Nephron (organoid): ENCODE data around the gene BORCS5.
A peak's percentile ranks its signal among the peaks of the same experiment; 100 is the strongest.

ENCODE experiments used
- H3K27ac Mint-ChIP-seq, 3 experiments: 2 replicates each; pipeline ENCODE4 v1.8.0; 2020; ENCODE audit warnings: mixed read lengths in 3 of 3, mild to moderate bottlenecking in 2 of 3, moderate library complexity in 1 of 3
- H3K27me3 Mint-ChIP-seq: 2 replicates; pipeline ENCODE4 v1.8.0; 2021; ENCODE audit warnings: low read depth, mild to moderate bottlenecking, moderate library complexity, mixed read lengths
- H3K36me3 Mint-ChIP-seq: 2 replicates; pipeline ENCODE4 v1.8.0; 2020; ENCODE audit warnings: low read depth, mixed read lengths
- H3K4me1 Mint-ChIP-seq: 2 replicates; pipeline ENCODE4 v1.8.0; 2020; ENCODE audit warnings: mixed read lengths
- H3K4me3 Mint-ChIP-seq, 3 experiments: 2 replicates each; pipeline ENCODE4 v1.8.0; 2020; ENCODE audit warnings: mild to moderate bottlenecking in 3 of 3, mixed read lengths in 3 of 3, moderate library complexity in 2 of 3
- H3K9me3 Mint-ChIP-seq: 2 replicates; pipeline ENCODE4 v1.8.0; 2020; ENCODE audit warnings: mixed read lengths
- TF ChIP-seq, protein P1 (sequence below), 3 experiments: fragments of 200-600 bp; sonication (generic); IDR thresholded peaks; one replicate each; pipeline ENCODE4 v1.5.0; 2021; ENCODE audit warnings: antibody characterized with exemption in 3 of 3; ENCODE audit not compliant: unreplicated experiment in 3 of 3

Gene BORCS5

DNA sequence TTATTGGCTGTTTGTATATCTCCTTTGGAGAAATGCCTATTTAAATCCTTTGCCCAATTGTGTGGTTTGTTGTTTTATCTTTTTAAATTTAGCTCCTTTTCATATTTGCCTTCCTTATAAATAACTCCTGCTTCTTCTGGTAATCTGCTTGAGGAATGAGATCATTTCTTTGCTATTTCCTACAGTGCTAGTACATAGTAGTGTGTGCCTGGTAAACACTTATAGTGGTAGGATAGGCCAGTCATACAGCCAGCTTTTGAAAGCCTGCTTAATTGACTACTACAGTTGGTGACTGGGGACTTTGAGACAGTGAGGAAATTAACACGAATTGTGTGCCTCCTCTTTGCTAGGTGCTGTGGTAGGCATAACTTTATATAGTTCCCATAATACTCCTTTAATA, 68.7 kb downstream of the BORCS5 start:
- H3K27ac Mint-ChIP-seq: no peak overlapping the region
- H3K36me3 Mint-ChIP-seq: peaks cover 41% of the 10 kb centered on the region
- TF ChIP-seq, protein P1, sequence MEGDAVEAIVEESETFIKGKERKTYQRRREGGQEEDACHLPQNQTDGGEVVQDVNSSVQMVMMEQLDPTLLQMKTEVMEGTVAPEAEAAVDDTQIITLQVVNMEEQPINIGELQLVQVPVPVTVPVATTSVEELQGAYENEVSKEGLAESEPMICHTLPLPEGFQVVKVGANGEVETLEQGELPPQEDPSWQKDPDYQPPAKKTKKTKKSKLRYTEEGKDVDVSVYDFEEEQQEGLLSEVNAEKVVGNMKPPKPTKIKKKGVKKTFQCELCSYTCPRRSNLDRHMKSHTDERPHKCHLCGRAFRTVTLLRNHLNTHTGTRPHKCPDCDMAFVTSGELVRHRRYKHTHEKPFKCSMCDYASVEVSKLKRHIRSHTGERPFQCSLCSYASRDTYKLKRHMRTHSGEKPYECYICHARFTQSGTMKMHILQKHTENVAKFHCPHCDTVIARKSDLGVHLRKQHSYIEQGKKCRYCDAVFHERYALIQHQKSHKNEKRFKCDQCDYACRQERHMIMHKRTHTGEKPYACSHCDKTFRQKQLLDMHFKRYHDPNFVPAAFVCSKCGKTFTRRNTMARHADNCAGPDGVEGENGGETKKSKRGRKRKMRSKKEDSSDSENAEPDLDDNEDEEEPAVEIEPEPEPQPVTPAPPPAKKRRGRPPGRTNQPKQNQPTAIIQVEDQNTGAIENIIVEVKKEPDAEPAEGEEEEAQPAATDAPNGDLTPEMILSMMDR (IDR thresholded peaks at IDR 0.05; ENCODE audit: unreplicated experiment in 3 of 3): no peak
- H3K9me3 Mint-ChIP-seq: peaks cover 44% of the 10 kb centered on the region
- H3K4me1 Mint-ChIP-seq: no peaks in the 10 kb centered on the region
- H3K4me3 Mint-ChIP-seq: no peak overlapping the region
- no peaks in the 10 kb centered on the region for H3K27me3 Mint-ChIP-seq

DNA sequence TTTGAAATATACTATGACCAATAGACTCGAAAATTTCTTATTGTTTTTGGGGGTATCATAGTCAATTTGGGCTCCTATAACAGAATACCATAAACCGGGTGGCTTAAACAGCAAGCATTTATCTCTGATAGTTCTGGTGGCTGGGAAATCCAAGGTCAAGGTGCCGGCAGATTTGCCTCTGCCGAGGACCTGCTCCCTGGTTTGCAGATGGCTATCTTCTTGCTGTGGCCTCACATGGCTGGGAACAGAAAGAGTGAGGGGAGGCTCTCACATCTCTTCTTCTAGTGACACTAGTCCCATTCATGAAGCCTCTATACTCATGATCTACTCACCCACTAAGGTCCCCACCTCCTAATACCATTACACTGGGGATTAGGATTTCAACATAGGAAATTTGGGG, 70.7 kb downstream of the BORCS5 start:
- TF ChIP-seq, protein P1 (IDR thresholded peaks at IDR 0.05; ENCODE audit: unreplicated experiment in 3 of 3): no peak
- peaks cover 25% of the 10 kb centered on the region for H3K9me3 Mint-ChIP-seq
- H3K27ac Mint-ChIP-seq: no peak overlapping the region
- H3K4me1 Mint-ChIP-seq: peaks cover 6% of the 10 kb centered on the region
- H3K36me3 Mint-ChIP-seq: peaks cover 25% of the 10 kb centered on the region
- no peak overlapping the region for H3K4me3 Mint-ChIP-seq
- H3K27me3 Mint-ChIP-seq: no peaks in the 10 kb centered on the region

DNA sequence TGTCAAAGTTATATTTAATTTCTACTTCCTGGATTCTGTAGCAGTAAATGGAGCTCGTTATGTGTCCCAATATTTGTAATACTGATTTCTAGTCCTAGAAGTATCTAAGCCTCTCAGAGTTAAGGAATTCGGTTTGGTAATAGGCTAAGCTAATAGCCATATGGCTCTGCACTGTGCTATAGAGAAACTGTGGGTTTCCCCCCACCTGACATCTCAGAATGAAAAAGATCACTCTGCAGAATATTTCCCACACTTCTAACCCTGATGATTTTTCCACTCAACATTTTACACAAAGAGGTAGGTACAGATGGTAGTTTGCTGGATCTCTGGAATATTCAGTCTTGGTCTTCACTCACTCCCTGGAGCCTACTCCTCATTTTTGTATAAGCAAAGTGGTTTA, 71.2 kb downstream of the BORCS5 start:
- H3K27ac Mint-ChIP-seq: no peak overlapping the region
- no peak overlapping the region for H3K4me3 Mint-ChIP-seq
- TF ChIP-seq, protein P1 (IDR thresholded peaks at IDR 0.05; ENCODE audit: unreplicated experiment in 3 of 3): no peak
- H3K27me3 Mint-ChIP-seq: no peaks in the 10 kb centered on the region
- H3K36me3 Mint-ChIP-seq: peaks cover 25% of the 10 kb centered on the region
- peaks cover 23% of the 10 kb centered on the region for H3K9me3 Mint-ChIP-seq
- peaks cover 10% of the 10 kb centered on the region for H3K4me1 Mint-ChIP-seq

DNA sequence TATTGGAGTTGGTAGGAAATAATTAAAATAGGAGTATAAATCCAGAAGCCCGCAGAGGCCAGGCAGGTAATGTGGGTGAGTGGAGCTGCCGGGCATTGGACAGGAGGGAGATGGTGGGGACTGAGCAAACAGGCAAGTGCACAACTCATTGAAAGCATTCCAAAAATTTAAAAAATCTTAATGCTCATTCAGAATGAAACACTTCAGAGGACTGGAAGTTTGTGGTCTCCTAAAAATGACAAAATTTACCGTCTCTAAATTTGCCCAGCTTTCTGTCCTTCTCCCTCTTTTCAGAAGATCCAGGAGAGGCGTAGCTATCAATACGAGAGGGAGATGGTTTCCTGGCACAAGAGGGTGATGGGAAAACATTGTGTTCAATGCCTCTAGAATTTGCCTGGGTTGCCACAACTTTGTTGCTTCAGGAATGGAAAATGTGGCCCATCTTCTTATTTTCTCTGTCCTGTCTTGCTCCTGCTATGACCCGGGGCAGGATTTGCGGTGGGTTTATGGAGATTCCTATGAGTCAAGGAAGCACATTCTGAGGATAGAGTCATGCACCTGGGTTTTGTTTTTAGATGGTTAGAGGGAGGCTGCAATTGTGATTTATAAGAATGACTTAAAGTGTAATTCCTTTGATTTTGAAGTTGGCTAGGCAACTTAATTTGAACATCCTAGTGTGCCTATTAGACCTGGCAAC, 72.2 kb downstream of the BORCS5 start:
- Mint-ChIP-seq H3K27ac (no peak overlapping the region), H3K27me3 (no peaks in the 10 kb centered on the region), H3K4me1 (peaks cover 19% of the 10 kb centered on the region), H3K9me3 (peaks cover 12% of the 10 kb centered on the region), H3K36me3 (peaks cover 16% of the 10 kb centered on the region), H3K4me3 (no peak overlapping the region)
- TF ChIP-seq, protein P1 (IDR thresholded peaks at IDR 0.05; ENCODE audit: unreplicated experiment in 3 of 3): no peak

DNA sequence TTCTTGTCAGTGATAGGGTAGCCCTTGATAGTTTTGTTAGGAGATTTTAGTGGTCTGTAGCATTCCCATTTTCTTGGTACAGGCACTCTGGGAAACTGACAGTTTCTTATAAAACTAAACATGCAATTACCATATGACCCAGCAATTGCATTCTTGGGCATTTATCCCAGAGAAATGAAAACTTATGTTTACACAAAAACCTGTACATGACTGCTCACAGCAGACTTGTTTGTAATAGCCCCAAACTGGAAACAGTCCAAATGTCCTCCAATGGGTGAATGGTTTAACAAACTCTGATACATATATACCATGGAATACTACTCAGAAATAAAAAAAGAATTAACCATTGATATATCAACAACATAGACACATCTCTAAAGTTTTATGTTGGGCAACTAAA, 75.5 kb downstream of the BORCS5 start:
- Mint-ChIP-seq H3K4me3 (no peak overlapping the region), H3K27me3 (no peaks in the 10 kb centered on the region), H3K36me3 (peaks cover 13% of the 10 kb centered on the region), H3K4me1 (peaks cover 28% of the 10 kb centered on the region), H3K27ac (peak overlapping the region in 2 of 3 experiments; percentile 28 to 73), H3K9me3 (no peaks in the 10 kb centered on the region)
- TF ChIP-seq, protein P1 (IDR thresholded peaks at IDR 0.05; ENCODE audit: unreplicated experiment in 3 of 3): no peak

DNA sequence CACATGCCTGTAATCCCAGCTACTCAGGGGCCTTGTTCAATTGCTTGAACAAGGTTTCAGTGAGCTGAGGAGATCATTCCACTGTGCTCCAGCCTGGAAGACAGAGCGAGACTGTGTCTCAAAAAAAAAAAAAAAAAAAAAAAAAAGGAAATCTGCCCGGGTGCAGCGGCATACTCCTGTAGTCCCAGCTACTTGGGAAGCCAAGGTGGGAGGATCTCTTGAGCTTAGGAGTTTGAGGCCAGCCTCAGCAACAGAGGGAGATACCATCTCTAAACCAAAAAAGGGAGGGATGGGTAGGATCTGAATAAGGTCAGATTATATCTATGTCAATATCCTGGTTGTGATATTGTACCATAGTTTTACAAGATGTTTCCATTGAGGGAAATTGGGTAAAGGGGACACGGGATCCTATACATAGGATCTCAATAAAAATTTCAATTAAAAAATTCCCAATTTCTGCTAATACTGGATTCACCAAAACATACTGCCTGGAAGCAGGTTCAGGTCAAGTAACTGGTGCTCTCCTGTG, 76.4 kb downstream of the BORCS5 start:
- Mint-ChIP-seq H3K4me3 (no peak overlapping the region), H3K27me3 (no peaks in the 10 kb centered on the region), H3K27ac (peak overlapping the region in 2 of 3 experiments; percentile 13 to 66), H3K9me3 (no peaks in the 10 kb centered on the region), H3K36me3 (peaks cover 16% of the 10 kb centered on the region), H3K4me1 (peaks cover 28% of the 10 kb centered on the region)
- TF ChIP-seq, protein P1 (IDR thresholded peaks at IDR 0.05; ENCODE audit: unreplicated experiment in 3 of 3): no peak
